HepG2 (cell line): Measurements from ENCODE around the gene SSPN. TPM values are rescaled to one million over a fixed set of nuclear protein-coding genes. Genes with fewer than 3 reads are reported as not detected.

Source experiments
- FOXA1 ChIP-seq, 2 experiments: fragments of 450-650 bp in 1 of 2; sonication (generic) in 1 of 2; formaldehyde crosslinking in 1 of 2; IDR thresholded peaks; 2 replicates each; pipeline versions ENCODE4 v1.4.0 to v1.6.1; 2016 to 2020; ENCODE audit warnings: missing genetic modification reagents in 1 of 2
- ISL2 ChIP-seq: sonication (generic); formaldehyde crosslinking; IDR thresholded peaks from 2 replicates; pipeline ENCODE4 v1.5.0; 2020; ENCODE audit warnings: missing genetic modification reagents
- MED13 ChIP-seq: sonication (generic); formaldehyde crosslinking; IDR thresholded peaks from 2 replicates; pipeline ENCODE4 v1.5.0; 2020; ENCODE audit warnings: missing genetic modification reagents
- NFE2L2 ChIP-seq: fragments of 150-350 bp; IDR thresholded peaks from 2 replicates; pipeline ENCODE4 v1.6.1; 2014; ENCODE audit warnings: low read length
- NR3C1 ChIP-seq: sonication (generic); formaldehyde crosslinking; IDR thresholded peaks from 2 replicates; pipeline ENCODE4 v1.4.0; 2020; ENCODE audit warnings: missing genetic modification reagents
- PAX8 ChIP-seq: sonication (generic); formaldehyde crosslinking; IDR thresholded peaks from 2 replicates; pipeline ENCODE4 v1.8.0; 2022; ENCODE audit warnings: mild to moderate bottlenecking, missing genetic modification reagents, borderline replicate concordance
- REL ChIP-seq: sonication (generic); formaldehyde crosslinking; conservative IDR thresholded peaks from 2 replicates; pipeline ENCODE4 v1.8.0; 2022; ENCODE audit warnings: mild to moderate bottlenecking, missing genetic modification reagents, moderate library complexity
- SKI ChIP-seq: fragments of 450-650 bp; IDR thresholded peaks from one replicate; pipeline ENCODE4 v1.6.1; 2018; ENCODE audit warnings: mild to moderate bottlenecking; ENCODE audit not compliant: partially characterized antibody
- ZNF160 ChIP-seq: sonication (generic); formaldehyde crosslinking; IDR thresholded peaks from 2 replicates; pipeline ENCODE4 v1.8.0; 2022; ENCODE audit warnings: mild to moderate bottlenecking, inconsistent platforms, missing genetic modification reagents
- polyA plus RNA-seq, 8 experiments: library from polyadenylated mRNA; depleted of rRNA in 3 of 8; stranded (reverse) in 7 of 8; unstranded in 1 of 8; fragments of >200 nt; fragmentation: Illumina TruSeq in 4 of 8; extraction: Trizol in 4 of 8; gene quantifications; 2 replicates each; pipeline versions ENCODE4 v1.2.1 to v1.2.3, GENCODE V29; 2011 to 2016; ENCODE audit warnings: low read depth in 4 of 8, missing spikeins in 1 of 8, mixed read lengths in 1 of 8; ENCODE audit not compliant: insufficient read depth in 1 of 8
- total RNA-seq, 5 experiments: library from RNA; depleted of rRNA; stranded (reverse); fragments of >200 nt; fragmentation: Illumina TruSeq; extraction: Trizol; gene quantifications; 2 replicates each; pipeline ENCODE4 v1.2.3, GENCODE V29; 2016; ENCODE audit warnings: low read depth in 1 of 5
- TF ChIP-seq, protein P1 (sequence below): sonication (generic); formaldehyde crosslinking; IDR thresholded peaks from 2 replicates; pipeline ENCODE4 v1.4.0; 2020; ENCODE audit warnings: mild to moderate bottlenecking, missing genetic modification reagents
- TF ChIP-seq, protein P2 (sequence below): sonication (generic); formaldehyde crosslinking; IDR thresholded peaks from 2 replicates; pipeline ENCODE4 v1.4.0; 2020; ENCODE audit warnings: mild to moderate bottlenecking, missing genetic modification reagents
- TF ChIP-seq, protein P3 (sequence below): IDR thresholded peaks from 2 replicates; pipeline ENCODE4 v1.6.1; 2016; ENCODE audit warnings: mild to moderate bottlenecking, missing biosample characterization, missing genetic modification reagents
- TF ChIP-seq, protein P4 (sequence below): sonication (generic); formaldehyde crosslinking; IDR thresholded peaks from 2 replicates; pipeline ENCODE4 v1.5.0; 2020; ENCODE audit warnings: missing genetic modification reagents, mild to moderate bottlenecking, borderline replicate concordance
- TF ChIP-seq, protein P5 (sequence below): sonication (generic); formaldehyde crosslinking; IDR thresholded peaks from 2 replicates; pipeline ENCODE4 v1.4.0; 2020; ENCODE audit warnings: missing genetic modification reagents
- TF ChIP-seq, protein P6 (sequence below): IDR thresholded peaks from 2 replicates; pipeline ENCODE4 v1.6.1; 2016; ENCODE audit warnings: low read depth, control low read depth

Gene SSPN
- total and polyA plus RNA-seq, 2 of the 13 experiments (the other 11 are each of a cell fraction or from before 2014, with no cell fraction given): not detected

DNA sequence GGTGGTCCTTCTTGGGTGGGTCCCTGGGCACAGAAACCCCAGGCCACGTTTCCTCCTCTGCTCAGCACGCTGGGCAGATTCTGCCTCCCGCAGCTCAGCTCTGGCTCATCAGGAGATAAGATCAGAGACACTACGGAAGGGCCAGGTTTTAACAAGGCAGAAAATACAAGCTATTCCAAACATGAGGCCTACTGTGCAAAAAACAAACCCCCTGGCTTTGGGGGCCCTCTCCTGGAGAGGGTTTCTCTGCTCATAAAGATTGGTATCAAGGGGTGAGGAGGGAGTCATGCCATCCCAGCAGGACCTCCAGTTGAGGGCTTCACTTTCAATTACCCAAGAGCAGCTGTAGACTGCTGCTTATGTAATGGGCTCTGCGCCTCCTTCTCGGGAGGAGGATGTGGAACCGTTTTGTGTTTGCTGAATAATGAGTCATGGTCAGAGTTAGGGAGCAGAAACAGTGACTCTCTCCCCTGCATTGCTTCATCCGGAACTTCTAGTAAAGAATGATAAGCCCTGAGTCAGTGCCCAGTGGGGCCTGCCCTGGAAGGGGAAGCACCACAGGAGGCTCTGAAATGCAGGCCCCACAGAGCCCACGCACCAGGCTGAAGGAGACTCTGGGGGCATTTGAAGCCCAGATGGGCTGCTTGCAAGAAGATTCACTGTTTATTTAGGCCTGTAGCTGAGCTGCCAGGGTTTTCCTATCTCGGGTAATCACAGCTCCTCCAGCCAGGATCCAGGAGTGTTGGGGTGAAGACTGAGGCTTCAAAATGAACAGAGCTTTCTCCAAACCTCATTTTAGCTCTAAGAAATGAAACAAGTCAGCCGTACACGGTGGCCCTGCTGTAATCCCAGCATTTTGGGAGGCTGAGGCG, 79.3 kb downstream of the SSPN start (continued):
- TF ChIP-seq, protein P1, sequence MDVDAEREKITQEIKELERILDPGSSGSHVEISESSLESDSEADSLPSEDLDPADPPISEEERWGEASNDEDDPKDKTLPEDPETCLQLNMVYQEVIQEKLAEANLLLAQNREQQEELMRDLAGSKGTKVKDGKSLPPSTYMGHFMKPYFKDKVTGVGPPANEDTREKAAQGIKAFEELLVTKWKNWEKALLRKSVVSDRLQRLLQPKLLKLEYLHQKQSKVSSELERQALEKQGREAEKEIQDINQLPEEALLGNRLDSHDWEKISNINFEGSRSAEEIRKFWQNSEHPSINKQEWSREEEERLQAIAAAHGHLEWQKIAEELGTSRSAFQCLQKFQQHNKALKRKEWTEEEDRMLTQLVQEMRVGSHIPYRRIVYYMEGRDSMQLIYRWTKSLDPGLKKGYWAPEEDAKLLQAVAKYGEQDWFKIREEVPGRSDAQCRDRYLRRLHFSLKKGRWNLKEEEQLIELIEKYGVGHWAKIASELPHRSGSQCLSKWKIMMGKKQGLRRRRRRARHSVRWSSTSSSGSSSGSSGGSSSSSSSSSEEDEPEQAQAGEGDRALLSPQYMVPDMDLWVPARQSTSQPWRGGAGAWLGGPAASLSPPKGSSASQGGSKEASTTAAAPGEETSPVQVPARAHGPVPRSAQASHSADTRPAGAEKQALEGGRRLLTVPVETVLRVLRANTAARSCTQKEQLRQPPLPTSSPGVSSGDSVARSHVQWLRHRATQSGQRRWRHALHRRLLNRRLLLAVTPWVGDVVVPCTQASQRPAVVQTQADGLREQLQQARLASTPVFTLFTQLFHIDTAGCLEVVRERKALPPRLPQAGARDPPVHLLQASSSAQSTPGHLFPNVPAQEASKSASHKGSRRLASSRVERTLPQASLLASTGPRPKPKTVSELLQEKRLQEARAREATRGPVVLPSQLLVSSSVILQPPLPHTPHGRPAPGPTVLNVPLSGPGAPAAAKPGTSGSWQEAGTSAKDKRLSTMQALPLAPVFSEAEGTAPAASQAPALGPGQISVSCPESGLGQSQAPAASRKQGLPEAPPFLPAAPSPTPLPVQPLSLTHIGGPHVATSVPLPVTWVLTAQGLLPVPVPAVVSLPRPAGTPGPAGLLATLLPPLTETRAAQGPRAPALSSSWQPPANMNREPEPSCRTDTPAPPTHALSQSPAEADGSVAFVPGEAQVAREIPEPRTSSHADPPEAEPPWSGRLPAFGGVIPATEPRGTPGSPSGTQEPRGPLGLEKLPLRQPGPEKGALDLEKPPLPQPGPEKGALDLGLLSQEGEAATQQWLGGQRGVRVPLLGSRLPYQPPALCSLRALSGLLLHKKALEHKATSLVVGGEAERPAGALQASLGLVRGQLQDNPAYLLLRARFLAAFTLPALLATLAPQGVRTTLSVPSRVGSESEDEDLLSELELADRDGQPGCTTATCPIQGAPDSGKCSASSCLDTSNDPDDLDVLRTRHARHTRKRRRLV: no peak
- TF ChIP-seq ISL2 (CRISPR knock-in tag): peak; percentile 53; the same call in 1 of the 2 replicates
- TF ChIP-seq, protein P2, sequence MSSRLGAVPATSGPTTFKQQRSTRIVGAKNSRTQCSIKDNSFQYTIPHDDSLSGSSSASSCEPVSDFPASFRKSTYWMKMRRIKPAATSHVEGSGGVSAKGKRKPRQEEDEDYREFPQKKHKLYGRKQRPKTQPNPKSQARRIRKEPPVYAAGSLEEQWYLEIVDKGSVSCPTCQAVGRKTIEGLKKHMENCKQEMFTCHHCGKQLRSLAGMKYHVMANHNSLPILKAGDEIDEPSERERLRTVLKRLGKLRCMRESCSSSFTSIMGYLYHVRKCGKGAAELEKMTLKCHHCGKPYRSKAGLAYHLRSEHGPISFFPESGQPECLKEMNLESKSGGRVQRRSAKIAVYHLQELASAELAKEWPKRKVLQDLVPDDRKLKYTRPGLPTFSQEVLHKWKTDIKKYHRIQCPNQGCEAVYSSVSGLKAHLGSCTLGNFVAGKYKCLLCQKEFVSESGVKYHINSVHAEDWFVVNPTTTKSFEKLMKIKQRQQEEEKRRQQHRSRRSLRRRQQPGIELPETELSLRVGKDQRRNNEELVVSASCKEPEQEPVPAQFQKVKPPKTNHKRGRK (CRISPR knock-in tag): no peak
- TF ChIP-seq, protein P3, sequence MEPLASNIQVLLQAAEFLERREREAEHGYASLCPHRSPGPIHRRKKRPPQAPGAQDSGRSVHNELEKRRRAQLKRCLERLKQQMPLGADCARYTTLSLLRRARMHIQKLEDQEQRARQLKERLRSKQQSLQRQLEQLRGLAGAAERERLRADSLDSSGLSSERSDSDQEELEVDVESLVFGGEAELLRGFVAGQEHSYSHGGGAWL (CRISPR knock-in tag): no peak
- no peak for TF ChIP-seq REL (CRISPR knock-in tag)
- TF ChIP-seq, protein P4, sequence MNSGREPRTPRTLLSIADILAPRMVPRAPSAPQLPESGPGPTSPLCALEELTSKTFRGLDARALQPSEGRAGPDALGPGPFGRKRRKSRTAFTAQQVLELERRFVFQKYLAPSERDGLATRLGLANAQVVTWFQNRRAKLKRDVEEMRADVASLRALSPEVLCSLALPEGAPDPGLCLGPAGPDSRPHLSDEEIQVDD (CRISPR knock-in tag): no peak
- peak; percentile 77 for TF ChIP-seq SKI
- TF ChIP-seq ZNF160 (CRISPR knock-in tag): no peak
- no peak for TF ChIP-seq NFE2L2
- TF ChIP-seq FOXA1 (IDR thresholded peaks at IDR 0.05): no peak
- TF ChIP-seq FOXA1 (CRISPR knock-in tag; IDR thresholded peaks at IDR 0.05): peak; percentile 83
- no peak for TF ChIP-seq NR3C1
- TF ChIP-seq MED13 (CRISPR knock-in tag): no peak
- TF ChIP-seq, protein P5, sequence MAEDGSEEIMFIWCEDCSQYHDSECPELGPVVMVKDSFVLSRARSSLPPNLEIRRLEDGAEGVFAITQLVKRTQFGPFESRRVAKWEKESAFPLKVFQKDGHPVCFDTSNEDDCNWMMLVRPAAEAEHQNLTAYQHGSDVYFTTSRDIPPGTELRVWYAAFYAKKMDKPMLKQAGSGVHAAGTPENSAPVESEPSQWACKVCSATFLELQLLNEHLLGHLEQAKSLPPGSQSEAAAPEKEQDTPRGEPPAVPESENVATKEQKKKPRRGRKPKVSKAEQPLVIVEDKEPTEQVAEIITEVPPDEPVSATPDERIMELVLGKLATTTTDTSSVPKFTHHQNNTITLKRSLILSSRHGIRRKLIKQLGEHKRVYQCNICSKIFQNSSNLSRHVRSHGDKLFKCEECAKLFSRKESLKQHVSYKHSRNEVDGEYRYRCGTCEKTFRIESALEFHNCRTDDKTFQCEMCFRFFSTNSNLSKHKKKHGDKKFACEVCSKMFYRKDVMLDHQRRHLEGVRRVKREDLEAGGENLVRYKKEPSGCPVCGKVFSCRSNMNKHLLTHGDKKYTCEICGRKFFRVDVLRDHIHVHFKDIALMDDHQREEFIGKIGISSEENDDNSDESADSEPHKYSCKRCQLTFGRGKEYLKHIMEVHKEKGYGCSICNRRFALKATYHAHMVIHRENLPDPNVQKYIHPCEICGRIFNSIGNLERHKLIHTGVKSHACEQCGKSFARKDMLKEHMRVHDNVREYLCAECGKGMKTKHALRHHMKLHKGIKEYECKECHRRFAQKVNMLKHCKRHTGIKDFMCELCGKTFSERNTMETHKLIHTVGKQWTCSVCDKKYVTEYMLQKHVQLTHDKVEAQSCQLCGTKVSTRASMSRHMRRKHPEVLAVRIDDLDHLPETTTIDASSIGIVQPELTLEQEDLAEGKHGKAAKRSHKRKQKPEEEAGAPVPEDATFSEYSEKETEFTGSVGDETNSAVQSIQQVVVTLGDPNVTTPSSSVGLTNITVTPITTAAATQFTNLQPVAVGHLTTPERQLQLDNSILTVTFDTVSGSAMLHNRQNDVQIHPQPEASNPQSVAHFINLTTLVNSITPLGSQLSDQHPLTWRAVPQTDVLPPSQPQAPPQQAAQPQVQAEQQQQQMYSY (CRISPR knock-in tag): no peak
- TF ChIP-seq, protein P6, sequence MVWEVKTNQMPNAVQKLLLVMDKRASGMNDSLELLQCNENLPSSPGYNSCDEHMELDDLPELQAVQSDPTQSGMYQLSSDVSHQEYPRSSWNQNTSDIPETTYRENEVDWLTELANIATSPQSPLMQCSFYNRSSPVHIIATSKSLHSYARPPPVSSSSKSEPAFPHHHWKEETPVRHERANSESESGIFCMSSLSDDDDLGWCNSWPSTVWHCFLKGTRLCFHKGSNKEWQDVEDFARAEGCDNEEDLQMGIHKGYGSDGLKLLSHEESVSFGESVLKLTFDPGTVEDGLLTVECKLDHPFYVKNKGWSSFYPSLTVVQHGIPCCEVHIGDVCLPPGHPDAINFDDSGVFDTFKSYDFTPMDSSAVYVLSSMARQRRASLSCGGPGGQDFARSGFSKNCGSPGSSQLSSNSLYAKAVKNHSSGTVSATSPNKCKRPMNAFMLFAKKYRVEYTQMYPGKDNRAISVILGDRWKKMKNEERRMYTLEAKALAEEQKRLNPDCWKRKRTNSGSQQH (CRISPR knock-in tag): 0 out of 2 replicates have a peak, but pooled peaks have one; percentile 46
- no peak for TF ChIP-seq PAX8 (CRISPR knock-in tag)
